Measurements from ENCODE around the gene FRK. TPM values are rescaled to one million over a fixed set of nuclear protein-coding genes. Genes with fewer than 3 reads are reported as not detected.

FRK gene
- total RNA-seq, 1 donor from 2014 or later, result 0.77 TPM

- Histone ChIP-seq H3K9ac (ENCODE audit: low read length) (no peak overlapping the region), H3K4me1 (ENCODE audit: insufficient read depth, low read length) (peaks cover 7% of the 10 kb centered on the region), H3K4me3 (ENCODE audit: insufficient read depth, low read depth, low read length) (no peak overlapping the region), H3K27ac (ENCODE audit: low read depth, low read length) (no peak overlapping the region), H3K9me3 (ENCODE audit: insufficient read depth, low read depth, low read length) (no peaks in the 10 kb centered on the region), H3K79me2 (ENCODE audit: insufficient read depth, low read length) (no peaks in the 10 kb centered on the region), H3K27me3 (ENCODE audit: insufficient read depth, low read length) (no peaks in the 10 kb centered on the region), H2AFZ (ENCODE audit: low read depth, low read length) (no peak overlapping the region), H3K36me3 (ENCODE audit: insufficient read depth, low read length) (no peaks in the 10 kb centered on the region), H4K20me1 (ENCODE audit: insufficient read depth, low read length) (no peaks in the 10 kb centered on the region), H3K4me2 (ENCODE audit: low read length) (no peak overlapping the region)
- Mint-ChIP-seq H3K36me3 (ENCODE audit: low read depth, unreplicated experiment) (no peaks in the 10 kb centered on the region), H3K27ac (ENCODE audit: unreplicated experiment) (no peak overlapping the region), H3K27me3 (ENCODE audit: low read depth, unreplicated experiment) (no peaks in the 10 kb centered on the region), H3K9me3 (ENCODE audit: unreplicated experiment) (no peaks in the 10 kb centered on the region), H3K4me3 (ENCODE audit: unreplicated experiment) (no peak overlapping the region), H3K4me1 (ENCODE audit: low read depth, unreplicated experiment) (peaks cover 3% of the 10 kb centered on the region)
- TF ChIP-seq CTCF (IDR thresholded peaks at IDR 0.05; ENCODE audit: insufficient read depth, low read depth, low read length), result no peak
- TF ChIP-seq EZH2 (IDR thresholded peaks at IDR 0.05; ENCODE audit: insufficient read depth, low read length), result no peak
- no peak for DNase-seq (ENCODE audit: low read depth)
- FAIRE-seq, result peak; percentile 20
Measured at GRCh38 chr6:116078522-116078921, 17.8 kb upstream of the FRK start.

- Histone ChIP-seq H3K9me3 (ENCODE audit: insufficient read depth, low read depth, low read length) (no peaks in the 10 kb centered on the region), H3K36me3 (ENCODE audit: insufficient read depth, low read length) (no peaks in the 10 kb centered on the region), H3K9ac (ENCODE audit: low read length) (no peak overlapping the region), H3K79me2 (ENCODE audit: insufficient read depth, low read length) (no peaks in the 10 kb centered on the region), H3K4me2 (ENCODE audit: low read length) (no peak overlapping the region), H3K27me3 (ENCODE audit: insufficient read depth, low read length) (no peaks in the 10 kb centered on the region), H2AFZ (ENCODE audit: low read depth, low read length) (no peak overlapping the region), H3K4me1 (ENCODE audit: insufficient read depth, low read length) (peaks cover 7% of the 10 kb centered on the region), H4K20me1 (ENCODE audit: insufficient read depth, low read length) (no peaks in the 10 kb centered on the region), H3K27ac (ENCODE audit: low read depth, low read length) (no peak overlapping the region), H3K4me3 (ENCODE audit: insufficient read depth, low read depth, low read length) (no peak overlapping the region)
- no peak overlapping the region for H3K4me3 Mint-ChIP-seq (ENCODE audit: unreplicated experiment)
- no peak for FAIRE-seq
- TF ChIP-seq EZH2 (IDR thresholded peaks at IDR 0.05; ENCODE audit: insufficient read depth, low read length), result no peak
- TF ChIP-seq CTCF (IDR thresholded peaks at IDR 0.05; ENCODE audit: insufficient read depth, low read depth, low read length), result no peak
- H3K27me3 Mint-ChIP-seq (ENCODE audit: low read depth, unreplicated experiment), result no peaks in the 10 kb centered on the region
- no peaks in the 10 kb centered on the region for H3K9me3 Mint-ChIP-seq (ENCODE audit: unreplicated experiment)
- no peak overlapping the region for H3K27ac Mint-ChIP-seq (ENCODE audit: unreplicated experiment)
- peaks cover 4% of the 10 kb centered on the region for H3K4me1 Mint-ChIP-seq (ENCODE audit: low read depth, unreplicated experiment)
- no peak for DNase-seq (ENCODE audit: low read depth)
- no peaks in the 10 kb centered on the region for H3K36me3 Mint-ChIP-seq (ENCODE audit: low read depth, unreplicated experiment)
Measured at GRCh38 chr6:116074732-116075390, 14.2 kb upstream of the FRK start.

- H3K4me2 ChIP-seq (ENCODE audit: low read length), result peak overlapping the region; percentile 30
Measured at GRCh38 chr6:116073765-116074440, 13.2 kb upstream of the FRK start.

More at GRCh38 chr6:116073765-116074440, 13.2 kb upstream of the FRK start:
- H3K27me3 Mint-ChIP-seq (ENCODE audit: low read depth, unreplicated experiment), result no peaks in the 10 kb centered on the region
- Histone ChIP-seq H3K9ac (ENCODE audit: low read length) (no peak overlapping the region), H2AFZ (ENCODE audit: low read depth, low read length) (no peak overlapping the region), H3K27me3 (ENCODE audit: insufficient read depth, low read length) (no peaks in the 10 kb centered on the region), H3K9me3 (ENCODE audit: insufficient read depth, low read depth, low read length) (no peaks in the 10 kb centered on the region), H3K79me2 (ENCODE audit: insufficient read depth, low read length) (no peaks in the 10 kb centered on the region), H3K4me3 (ENCODE audit: insufficient read depth, low read depth, low read length) (no peak overlapping the region), H3K27ac (ENCODE audit: low read depth, low read length) (no peak overlapping the region), H4K20me1 (ENCODE audit: insufficient read depth, low read length) (no peaks in the 10 kb centered on the region), H3K36me3 (ENCODE audit: insufficient read depth, low read length) (no peaks in the 10 kb centered on the region), H3K4me1 (ENCODE audit: insufficient read depth, low read length) (peaks cover 7% of the 10 kb centered on the region)
- H3K4me1 Mint-ChIP-seq (ENCODE audit: low read depth, unreplicated experiment), result peaks cover 4% of the 10 kb centered on the region
- no peak for TF ChIP-seq CTCF (IDR thresholded peaks at IDR 0.05; ENCODE audit: insufficient read depth, low read depth, low read length)
- TF ChIP-seq EZH2 (IDR thresholded peaks at IDR 0.05; ENCODE audit: insufficient read depth, low read length), result no peak
- H3K27ac Mint-ChIP-seq (ENCODE audit: unreplicated experiment), result no peak overlapping the region
- H3K9me3 Mint-ChIP-seq (ENCODE audit: unreplicated experiment), result no peaks in the 10 kb centered on the region
- no peaks in the 10 kb centered on the region for H3K36me3 Mint-ChIP-seq (ENCODE audit: low read depth, unreplicated experiment)
- no peak for FAIRE-seq
- H3K4me3 Mint-ChIP-seq (ENCODE audit: unreplicated experiment), result no peak overlapping the region
- peak; percentile 59 for DNase-seq (ENCODE audit: low read depth)
